GM18508 (cell line): Measurements from ENCODE around the gene ATP13A1.
"Not testable (repeated sequence)": the region's sequence is repeated elsewhere in the genome, so short reads cannot be mapped to it uniquely, and the experiment has no call there.

Experiments
- ATAC-seq: cut with Tn5 transposase; IDR thresholded peaks from one replicate; pipeline ENCODE4 v1.9.1; 2021; ENCODE audit warnings: moderate number of reproducible peaks; ENCODE audit not compliant: insufficient read depth, unreplicated experiment

Gene ATP13A1

GRCh38 chr19:19663256-19664120 lies at the start of gene ATP13A1:
Gene ATP13A1 (minus strand): TSS chr19:19663676. CDS start chr19:19663666, 10 bp downstream.
- ATAC-seq, result peak; percentile 52

- no peak for ATAC-seq
These were observed 48.7 kb upstream of the ATP13A1 start for GRCh38 chr19:19711934-19712828.

- ATAC-seq, result no peak
These were observed 47.9 kb upstream of the ATP13A1 start for GRCh38 chr19:19711306-19711933.

- ATAC-seq, result no peak
These were observed 47.0 kb upstream of the ATP13A1 start for GRCh38 chr19:19710506-19710905.

GRCh38 chr19:19704836-19705235 lies 41.4 kb upstream of the ATP13A1 start:
- ATAC-seq, result no peak

GRCh38 chr19:19700493-19700892 lies 37.0 kb upstream of the ATP13A1 start:
- not testable (repeated sequence) for ATAC-seq

- ATAC-seq, result no peak
These were observed 34.1 kb upstream of the ATP13A1 start for GRCh38 chr19:19697589-19697988.

GRCh38 chr19:19696386-19696785 lies 32.9 kb upstream of the ATP13A1 start:
- no peak for ATAC-seq

GRCh38 chr19:19691683-19692082 lies 28.2 kb upstream of the ATP13A1 start:
- no peak for ATAC-seq

- ATAC-seq, result not testable (repeated sequence)
These were observed 25.5 kb upstream of the ATP13A1 start for GRCh38 chr19:19689023-19689422.

GRCh38 chr19:19687090-19687489 lies 23.6 kb upstream of the ATP13A1 start:
- ATAC-seq, result no peak

GRCh38 chr19:19686580-19686979 lies 23.1 kb upstream of the ATP13A1 start:
- ATAC-seq, result no peak

- ATAC-seq, result not testable (repeated sequence)
These were observed 22.6 kb upstream of the ATP13A1 start for GRCh38 chr19:19686119-19686518.

- no peak for ATAC-seq
These were observed 15.9 kb upstream of the ATP13A1 start for GRCh38 chr19:19679176-19680073.

- ATAC-seq, result no peak
These were observed 14.1 kb upstream of the ATP13A1 start for GRCh38 chr19:19677579-19677978.

- ATAC-seq, result no peak
These were observed 10.8 kb upstream of the ATP13A1 start for GRCh38 chr19:19674315-19674714.

GRCh38 chr19:19672816-19673215 lies 9.3 kb upstream of the ATP13A1 start:
- no peak for ATAC-seq

GRCh38 chr19:19670070-19670551 lies 6.6 kb upstream of the ATP13A1 start:
- ATAC-seq, result no peak

- ATAC-seq, result peak; percentile 63
These were observed 4.9 kb upstream of the ATP13A1 start, which contains the start of gene ZNF101 for GRCh38 chr19:19668230-19669012. Gene ZNF101 (plus strand): TSS chr19:19668839. CDS start chr19:19668964, 125 bp downstream.
